Measurements from ENCODE around the gene BNIP1. TPM values are rescaled to one million over a fixed set of nuclear protein-coding genes. Genes with fewer than 3 reads are reported as not detected.

The BNIP1 gene
- total RNA-seq, 1 donor from 2014 or later, result 11.7 TPM

GRCh38 chr5:173210877-173211276 is 66.5 kb downstream of the BNIP1 start:
- no peak for DNase-seq (ENCODE audit: low spot score)

DNA sequence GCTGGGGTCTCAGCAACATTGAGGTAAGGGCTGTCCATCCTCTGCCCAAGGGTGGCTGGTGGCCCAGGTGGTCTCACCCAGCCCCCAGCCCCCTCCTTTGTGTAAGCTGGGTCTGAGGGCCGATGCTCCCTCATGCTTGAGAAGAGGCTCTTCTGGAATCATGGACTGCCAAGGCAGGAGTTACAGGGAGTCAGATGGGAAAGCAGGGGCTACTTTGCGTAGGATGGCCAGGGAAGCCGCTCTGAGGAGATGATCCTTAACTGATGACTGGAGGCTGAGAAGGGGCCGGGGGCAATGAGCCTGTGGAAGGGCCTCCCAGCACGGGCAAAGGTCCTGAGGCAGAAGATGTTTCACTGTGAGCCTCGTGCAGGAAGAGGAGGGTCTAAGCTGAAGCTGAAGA is 67.0 kb downstream of the BNIP1 start:
- no peak for DNase-seq (ENCODE audit: low spot score)

DNA sequence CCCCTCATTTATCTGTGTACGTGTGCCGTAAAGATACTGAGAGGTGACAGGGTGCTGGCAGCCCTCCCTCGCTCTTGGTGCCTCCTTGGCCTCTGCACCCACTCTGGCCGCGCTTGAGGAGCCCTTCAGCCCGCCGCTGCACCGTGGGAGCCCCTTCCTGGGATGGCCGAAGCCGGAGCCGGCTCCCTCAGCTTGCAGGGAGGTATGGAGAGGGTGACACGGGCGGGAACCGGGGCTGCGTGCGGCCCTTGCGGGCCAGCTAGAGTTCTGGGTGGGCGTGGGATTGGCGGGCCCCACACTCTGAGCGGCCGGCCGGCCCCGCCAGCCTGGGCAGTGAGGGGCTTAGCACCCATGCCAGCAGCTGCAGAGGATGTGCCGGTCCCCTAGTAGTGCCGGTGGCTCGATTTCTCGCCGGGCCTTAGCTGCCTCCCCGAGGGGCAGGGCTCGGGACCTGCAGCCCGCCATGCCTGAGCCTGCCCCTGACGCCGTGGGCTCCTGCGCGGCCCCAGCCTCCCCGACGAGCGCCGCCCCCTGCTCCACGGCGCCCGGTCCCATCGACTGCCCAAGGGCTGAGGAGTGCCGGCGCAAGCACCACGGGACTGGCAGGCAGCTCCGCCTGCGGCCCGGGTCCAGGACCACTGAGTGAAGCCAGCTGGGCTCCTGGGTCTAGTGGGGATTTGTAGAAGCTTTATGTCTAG is 69.1 kb downstream of the BNIP1 start:
- DNase-seq (ENCODE audit: low spot score), result no peak

Other genes with a start within 250 kb of the BNIP1 start
- gene RPL26L1, start 185.1 kb upstream of the BNIP1 start, total RNA-seq, result 28.2 TPM
- gene ATP6V0E1, start 160.8 kb upstream of the BNIP1 start, total RNA-seq, result 319 TPM
- 18.4 TPM for gene CREBRF, start 88.2 kb upstream of the BNIP1 start, total RNA-seq
- not detected for gene NKX2-5, start 90.7 kb downstream of the BNIP1 start, total RNA-seq
- 15.5 TPM for gene STC2, start 183.9 kb downstream of the BNIP1 start, total RNA-seq

Measured in mesenteric fat pad (tissue), 1 donor.